ENCODE results near the gene GRIP1.

- TF ChIP-seq, protein P1, sequence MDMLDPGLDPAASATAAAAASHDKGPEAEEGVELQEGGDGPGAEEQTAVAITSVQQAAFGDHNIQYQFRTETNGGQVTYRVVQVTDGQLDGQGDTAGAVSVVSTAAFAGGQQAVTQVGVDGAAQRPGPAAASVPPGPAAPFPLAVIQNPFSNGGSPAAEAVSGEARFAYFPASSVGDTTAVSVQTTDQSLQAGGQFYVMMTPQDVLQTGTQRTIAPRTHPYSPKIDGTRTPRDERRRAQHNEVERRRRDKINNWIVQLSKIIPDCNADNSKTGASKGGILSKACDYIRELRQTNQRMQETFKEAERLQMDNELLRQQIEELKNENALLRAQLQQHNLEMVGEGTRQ (CRISPR knock-in tag; IDR thresholded peaks at IDR 0.05) = no peak
- TF ChIP-seq, protein P2, sequence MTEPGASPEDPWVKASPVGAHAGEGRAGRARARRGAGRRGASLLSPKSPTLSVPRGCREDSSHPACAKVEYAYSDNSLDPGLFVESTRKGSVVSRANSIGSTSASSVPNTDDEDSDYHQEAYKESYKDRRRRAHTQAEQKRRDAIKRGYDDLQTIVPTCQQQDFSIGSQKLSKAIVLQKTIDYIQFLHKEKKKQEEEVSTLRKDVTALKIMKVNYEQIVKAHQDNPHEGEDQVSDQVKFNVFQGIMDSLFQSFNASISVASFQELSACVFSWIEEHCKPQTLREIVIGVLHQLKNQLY (CRISPR knock-in tag; IDR thresholded peaks at IDR 0.05) = no peak
- no peak for TF ChIP-seq ESRRA (CRISPR knock-in tag; IDR thresholded peaks at IDR 0.05; ENCODE audit: borderline replicate concordance)
- TF ChIP-seq NR3C1 (CRISPR knock-in tag; conservative IDR thresholded peaks at IDR 0.05; ENCODE audit: low read depth) = no peak
- TF ChIP-seq TCF7 (CRISPR knock-in tag; IDR thresholded peaks at IDR 0.05; ENCODE audit: low read depth) = no peak
- TF ChIP-seq, protein P3, sequence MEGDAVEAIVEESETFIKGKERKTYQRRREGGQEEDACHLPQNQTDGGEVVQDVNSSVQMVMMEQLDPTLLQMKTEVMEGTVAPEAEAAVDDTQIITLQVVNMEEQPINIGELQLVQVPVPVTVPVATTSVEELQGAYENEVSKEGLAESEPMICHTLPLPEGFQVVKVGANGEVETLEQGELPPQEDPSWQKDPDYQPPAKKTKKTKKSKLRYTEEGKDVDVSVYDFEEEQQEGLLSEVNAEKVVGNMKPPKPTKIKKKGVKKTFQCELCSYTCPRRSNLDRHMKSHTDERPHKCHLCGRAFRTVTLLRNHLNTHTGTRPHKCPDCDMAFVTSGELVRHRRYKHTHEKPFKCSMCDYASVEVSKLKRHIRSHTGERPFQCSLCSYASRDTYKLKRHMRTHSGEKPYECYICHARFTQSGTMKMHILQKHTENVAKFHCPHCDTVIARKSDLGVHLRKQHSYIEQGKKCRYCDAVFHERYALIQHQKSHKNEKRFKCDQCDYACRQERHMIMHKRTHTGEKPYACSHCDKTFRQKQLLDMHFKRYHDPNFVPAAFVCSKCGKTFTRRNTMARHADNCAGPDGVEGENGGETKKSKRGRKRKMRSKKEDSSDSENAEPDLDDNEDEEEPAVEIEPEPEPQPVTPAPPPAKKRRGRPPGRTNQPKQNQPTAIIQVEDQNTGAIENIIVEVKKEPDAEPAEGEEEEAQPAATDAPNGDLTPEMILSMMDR (IDR thresholded peaks at IDR 0.05) = no peak
- no peak for TF ChIP-seq ZBTB43 (CRISPR knock-in tag; IDR thresholded peaks at IDR 0.05)
- TF ChIP-seq ZNF263 (CRISPR knock-in tag; IDR thresholded peaks at IDR 0.05; ENCODE audit: low read depth) = no peak
- no peak for TF ChIP-seq KAT7 (CRISPR knock-in tag; IDR thresholded peaks at IDR 0.05; ENCODE audit: borderline replicate concordance)
- TF ChIP-seq IRF2 (CRISPR knock-in tag; IDR thresholded peaks at IDR 0.05; ENCODE audit: borderline replicate concordance, low read depth) = no peak
- TF ChIP-seq, protein P4, sequence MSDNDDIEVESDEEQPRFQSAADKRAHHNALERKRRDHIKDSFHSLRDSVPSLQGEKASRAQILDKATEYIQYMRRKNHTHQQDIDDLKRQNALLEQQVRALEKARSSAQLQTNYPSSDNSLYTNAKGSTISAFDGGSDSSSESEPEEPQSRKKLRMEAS (CRISPR knock-in tag; IDR thresholded peaks at IDR 0.05) = no peak
These were observed 106.0 kb downstream of the GRIP1 start for GRCh38 chr12:66572845-66573244.

Data from WTC11 (cell line).